Dedifferentiated amniotic fluid mesenchymal stem cell (primary cell): Measurements from ENCODE around the gene ASB18.

Experiments
- DNase-seq: peaks from one replicate; pipeline ENCODE4 v3.0.0-alpha.2; 2016; ENCODE audit errors: extremely low spot score

ASB18 gene

DNA sequence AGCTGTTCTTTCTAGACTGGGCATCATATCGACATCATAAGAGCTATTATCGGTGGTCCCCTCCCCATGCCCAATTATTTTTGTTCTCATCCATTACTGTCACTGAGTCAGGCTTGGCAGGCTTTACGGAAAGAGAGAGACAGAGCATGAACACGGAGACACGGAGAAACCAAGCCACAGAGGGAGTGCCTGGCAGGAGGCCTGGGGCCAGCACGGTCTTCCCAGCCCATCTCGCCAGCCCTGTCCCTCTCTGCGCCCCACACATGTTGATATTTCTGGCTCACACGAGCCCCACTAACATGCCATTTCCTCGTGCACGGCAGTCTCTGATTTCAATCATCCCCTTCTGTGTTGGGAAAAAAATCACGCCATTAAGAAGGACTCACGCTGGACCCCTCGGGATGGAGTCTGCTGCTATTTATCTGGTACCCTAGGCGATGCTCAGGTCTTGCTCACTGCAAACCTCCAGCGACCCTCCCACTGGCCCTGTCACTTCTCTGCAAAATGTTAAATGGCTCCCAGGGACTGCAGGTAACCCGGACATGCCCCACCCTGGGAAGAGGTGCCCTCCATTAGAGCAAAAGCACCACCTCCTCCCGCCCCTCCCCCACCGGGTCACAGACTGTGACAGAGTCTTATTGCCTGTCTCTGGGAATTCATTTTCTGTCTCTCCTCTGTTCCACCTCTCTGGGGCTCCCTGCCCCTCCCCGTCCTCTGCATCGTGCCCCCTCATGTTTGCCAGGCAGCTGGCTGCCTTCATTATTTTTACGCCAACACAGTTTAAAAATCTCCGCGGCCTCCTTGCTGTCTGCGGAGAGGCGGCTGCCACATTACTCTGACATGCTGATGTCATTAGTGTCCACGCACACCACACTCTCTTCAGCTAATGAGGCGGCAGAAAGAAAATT lies 55.9 kb downstream of the ASB18 start:
- no peak for DNase-seq

DNA sequence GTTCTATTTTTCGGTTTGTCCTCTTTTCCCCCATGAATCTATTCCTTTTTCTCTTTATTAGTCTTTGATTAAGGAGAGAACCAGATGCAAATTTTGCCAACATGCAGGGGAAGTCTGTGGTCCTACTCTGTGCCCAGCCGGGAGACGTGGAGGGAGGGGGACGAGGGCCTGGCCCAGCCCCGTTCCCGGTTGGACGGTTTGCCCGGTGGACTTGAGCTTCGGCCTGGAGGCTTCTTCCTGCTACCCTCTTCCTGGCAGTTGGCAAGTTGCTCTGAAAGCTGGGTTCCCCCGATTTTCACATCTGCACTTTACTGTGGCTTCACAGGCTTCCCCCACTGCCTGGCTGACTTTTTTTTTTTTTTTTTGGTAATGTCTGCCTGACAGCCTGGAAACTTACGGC lies 56.7 kb downstream of the ASB18 start:
- no peak for DNase-seq

DNA sequence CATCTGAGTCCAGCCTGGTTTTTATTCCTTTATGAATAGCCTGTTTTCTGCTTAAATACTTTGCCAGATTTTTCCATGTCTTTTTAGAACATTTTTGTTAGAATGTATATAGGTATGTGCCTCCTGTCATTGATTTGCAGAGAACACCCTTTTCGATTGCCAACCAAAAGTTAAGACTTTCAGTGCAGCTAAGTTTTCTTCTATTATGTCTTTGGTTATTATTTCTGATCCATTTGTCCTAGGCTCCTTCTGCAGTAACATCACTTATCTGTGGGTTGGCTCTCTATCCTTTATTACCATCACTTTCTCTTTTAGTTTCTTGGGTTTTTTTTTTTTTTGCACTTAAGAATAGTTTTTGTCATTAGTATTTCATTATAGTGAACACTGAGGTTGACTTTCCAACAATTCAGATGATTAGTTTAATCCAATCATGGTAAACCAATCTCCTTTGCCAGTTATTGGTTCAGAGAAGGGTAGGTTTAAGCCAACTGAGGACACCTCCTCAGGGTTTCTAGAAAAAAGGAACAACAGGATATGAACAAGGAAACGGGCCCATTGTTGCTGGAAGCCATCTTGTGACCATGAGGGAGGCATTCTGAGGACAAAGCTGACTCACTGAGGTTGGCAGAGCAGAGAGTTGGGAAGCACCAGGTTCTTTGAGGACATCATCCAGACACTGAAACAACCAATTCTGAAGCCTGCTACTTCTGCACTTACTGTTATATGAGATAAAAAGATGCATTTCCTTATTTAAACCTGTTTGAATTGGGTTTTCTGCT lies 58.1 kb downstream of the ASB18 start:
- no peak for DNase-seq

DNA sequence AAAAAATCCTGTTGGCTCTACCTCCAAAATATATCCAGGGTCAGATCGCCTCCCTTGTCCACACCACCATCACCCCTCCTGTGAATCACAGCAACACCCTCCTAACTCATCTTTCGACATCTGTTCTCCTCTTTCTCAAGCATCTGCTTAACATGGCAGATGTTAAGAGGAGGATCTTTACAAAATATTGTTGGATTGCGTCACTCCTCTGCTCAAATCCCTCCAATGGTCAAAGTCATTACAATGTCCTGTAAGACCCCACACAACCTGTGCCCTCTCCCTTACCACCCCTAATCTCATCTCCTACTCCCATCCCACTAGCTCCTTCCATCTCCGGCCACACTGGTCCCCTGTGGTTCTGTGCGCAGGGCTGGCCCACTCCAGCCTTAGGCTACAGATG lies 59.3 kb downstream of the ASB18 start:
- no peak for DNase-seq

DNA sequence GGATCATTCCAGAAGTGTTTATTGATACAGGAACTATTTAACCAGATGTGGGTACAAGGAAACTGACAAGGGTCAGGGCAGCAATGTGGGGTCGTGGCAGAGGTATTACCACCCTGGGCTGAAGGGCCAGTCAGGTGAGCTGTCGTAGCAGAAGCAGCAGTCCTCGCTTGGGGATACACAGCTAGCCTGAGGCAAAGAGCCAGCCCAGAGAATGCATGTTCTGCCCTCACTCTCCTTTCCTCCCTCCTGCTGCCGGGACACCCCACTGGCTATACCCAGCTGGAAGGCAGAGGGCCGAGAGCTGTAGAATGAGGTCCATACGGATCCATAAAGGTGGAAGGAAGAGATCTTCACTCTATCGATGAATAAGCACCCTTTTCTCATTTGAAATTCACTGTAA lies 63.8 kb downstream of the ASB18 start:
- DNase-seq = no peak

GRCh38 chr2:236196366-236196765 lies 67.8 kb downstream of the ASB18 start:
- no peak for DNase-seq

DNA sequence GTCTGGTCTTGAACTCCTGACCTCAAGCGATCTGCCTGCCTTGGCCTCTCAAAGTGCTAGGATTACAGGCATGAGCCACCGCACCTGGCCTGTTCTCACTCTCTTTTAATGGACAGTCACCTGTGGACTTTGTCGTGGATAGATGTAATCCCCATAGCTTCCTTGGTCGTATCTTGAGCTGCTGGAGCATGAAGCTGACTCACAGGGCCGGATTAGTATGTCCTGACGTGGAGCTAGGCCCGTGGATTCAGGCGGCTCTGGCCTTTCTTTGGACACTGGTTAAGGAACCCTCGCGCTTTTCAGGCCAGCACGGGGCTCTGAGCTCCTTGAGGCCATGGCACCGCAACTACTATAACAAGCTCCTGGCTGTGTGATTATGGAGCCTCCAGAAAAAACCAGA lies 68.5 kb downstream of the ASB18 start:
- DNase-seq = no peak

GRCh38 chr2:236194786-236195185 lies 69.4 kb downstream of the ASB18 start:
- no peak for DNase-seq

GRCh38 chr2:236193026-236193425 lies 71.2 kb downstream of the ASB18 start:
- no peak for DNase-seq

GRCh38 chr2:236190674-236191073 lies 73.5 kb downstream of the ASB18 start:
- no peak for DNase-seq

GRCh38 chr2:236184701-236185100 lies 79.5 kb downstream of the ASB18 start:
- DNase-seq = no peak

DNA sequence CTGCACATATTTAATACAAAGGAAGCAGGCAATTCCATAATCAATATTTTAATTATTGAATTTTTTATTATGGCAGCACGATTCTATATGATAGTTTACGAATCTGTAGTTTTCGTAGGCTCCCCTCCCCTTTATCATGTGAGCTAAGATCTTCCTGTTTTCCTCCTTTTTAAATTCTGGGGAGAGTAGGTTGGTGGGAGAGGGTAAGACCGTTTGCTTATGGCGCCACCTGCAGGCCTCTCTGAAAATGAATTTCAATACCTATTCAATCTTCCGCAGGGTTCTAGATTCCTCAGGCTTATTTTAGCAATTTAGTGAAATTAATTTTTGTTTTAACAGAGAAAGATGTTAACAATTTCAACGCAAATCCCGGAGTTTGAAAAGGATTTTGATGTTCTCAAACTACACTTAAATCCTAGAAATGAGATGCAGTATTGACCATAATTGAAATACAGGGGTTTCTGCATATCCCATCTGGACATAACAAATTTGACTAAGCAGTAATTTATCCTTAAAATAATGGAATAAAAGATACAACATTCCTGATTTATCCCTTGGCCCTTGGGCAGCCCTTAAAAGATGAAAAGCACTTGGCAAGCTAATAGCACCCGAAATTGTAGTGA lies 83.3 kb downstream of the ASB18 start:
- DNase-seq = peak; percentile 61

- DNase-seq = no peak
Observed at GRCh38 chr2:236180076-236180816, 84.0 kb downstream of the ASB18 start.

DNA sequence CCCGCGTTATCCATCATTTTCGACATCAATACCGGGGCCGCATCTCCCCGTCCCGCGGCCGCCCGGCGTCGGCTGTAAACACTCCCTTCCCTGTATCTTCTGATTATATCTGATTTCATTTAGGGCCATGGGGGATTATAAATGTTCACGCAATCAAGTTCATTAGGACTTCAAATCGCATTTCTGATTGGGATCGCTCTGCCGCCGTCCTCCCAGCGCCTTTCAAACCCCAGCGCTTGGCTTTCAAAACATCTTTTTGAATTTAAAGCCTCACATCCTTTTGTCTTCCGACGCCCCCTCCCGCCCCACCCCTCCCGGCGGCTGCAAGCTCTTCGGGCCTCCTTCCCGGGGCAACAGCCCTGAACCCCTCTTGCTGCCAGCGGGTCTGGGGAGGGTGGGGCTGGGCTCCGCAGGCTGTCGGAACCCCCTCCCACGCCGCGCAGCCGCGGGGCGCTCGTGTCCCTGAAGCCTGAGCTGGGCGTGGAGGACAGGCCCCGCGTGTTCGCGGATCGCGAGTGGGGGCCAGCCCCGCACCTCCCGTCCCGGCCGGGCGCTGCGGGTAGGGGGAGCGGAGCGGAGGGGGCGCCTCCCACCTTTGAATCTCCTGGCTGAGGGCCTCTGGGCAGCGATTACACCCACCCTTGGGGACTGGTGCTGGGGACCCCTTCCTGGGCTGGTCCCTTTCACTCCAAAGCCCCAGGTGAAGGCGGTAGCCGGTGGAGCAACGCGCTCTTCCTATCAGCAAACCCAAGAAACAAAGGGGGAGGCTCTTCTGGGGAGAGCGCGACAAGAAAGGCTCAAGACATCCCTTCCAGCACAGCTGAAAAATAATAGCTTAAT lies 84.8 kb downstream of the ASB18 start:
- DNase-seq = no peak

GRCh38 chr2:236178890-236179235 lies 85.3 kb downstream of the ASB18 start:
- DNase-seq = no peak

DNA sequence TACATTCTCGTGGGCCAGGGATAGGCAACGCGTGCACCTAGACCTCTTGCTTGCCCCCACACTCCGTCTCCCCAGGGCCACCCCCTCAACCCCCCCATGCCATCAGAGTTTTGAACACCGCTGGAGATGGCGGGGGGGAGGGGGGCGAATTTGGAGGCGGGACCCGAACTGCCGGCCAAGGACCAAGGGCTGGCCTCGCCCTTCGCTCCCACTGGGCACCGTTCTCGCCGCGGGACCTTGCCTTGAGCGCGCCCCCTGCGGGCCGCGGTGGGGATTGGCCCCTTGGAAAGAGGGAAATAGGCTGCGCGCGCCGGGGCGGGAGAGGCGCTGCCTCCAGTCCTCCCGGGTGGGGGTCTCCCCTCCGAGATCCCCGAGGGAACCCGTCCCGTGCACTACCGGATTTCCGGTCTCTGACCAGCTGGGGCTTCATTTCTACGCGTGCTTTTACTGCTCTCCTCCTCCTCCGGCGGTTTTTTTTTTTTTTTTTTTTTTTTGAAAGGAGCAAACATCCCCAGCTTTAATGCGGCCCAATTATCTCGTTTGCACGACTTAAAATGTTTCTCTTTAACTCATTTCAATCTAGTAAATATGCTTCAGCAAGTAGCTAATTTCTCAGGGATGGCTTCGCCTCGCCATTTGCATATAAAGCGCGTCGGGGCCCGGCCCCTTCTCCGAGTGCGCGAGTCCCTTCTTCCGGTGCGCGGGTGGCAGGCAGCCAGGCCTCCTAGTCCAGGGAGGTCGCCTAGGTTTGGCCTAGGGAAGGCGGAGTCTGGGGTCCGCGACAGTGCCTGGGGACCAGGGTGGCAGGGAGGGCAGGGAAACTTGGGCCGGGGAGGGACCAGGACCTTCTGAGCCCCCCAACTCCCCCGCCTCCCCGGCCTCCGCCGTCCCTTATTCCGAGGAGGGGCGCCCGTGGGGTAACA lies 86.0 kb downstream of the ASB18 start:
- DNase-seq = peak; percentile 42

DNA sequence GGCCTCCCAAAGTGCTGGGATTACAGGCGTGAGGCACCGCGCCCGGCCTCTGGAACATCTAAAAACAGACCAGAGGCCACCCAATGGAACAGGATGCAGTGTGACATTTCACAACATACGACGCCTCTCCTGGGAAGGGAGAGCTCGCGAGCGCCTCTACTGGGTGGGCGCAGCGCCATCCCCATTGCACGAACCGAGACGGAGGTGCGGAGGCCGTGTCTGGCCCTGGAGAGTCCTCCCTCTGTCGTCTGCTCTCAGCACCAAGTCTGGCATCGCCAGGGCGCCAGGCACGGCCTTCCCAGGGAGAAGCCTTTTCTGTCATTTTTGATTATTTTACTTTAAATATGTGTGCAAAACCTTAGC lies 86.6 kb downstream of the ASB18 start:
- DNase-seq = no peak

DNA sequence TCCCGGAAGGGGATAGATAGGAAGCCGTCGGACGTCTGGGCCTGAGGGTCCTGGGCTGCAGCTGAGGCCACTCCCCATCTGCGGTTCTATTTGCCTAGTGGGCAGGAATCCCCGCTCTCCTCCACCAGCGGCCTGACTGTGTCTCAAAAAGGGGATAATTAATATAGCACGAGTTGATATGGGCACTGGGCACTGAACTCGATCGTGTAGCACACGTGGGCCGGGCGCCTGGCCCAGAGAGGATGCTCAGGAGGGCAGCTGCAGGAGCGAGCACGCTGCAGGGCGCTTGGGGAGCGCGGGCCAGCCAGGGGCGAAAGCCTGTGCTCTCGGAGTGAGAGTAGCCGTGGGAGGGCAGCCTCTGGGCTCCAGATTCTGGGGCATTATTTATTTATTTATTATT lies 87.3 kb downstream of the ASB18 start:
- DNase-seq = no peak

DNA sequence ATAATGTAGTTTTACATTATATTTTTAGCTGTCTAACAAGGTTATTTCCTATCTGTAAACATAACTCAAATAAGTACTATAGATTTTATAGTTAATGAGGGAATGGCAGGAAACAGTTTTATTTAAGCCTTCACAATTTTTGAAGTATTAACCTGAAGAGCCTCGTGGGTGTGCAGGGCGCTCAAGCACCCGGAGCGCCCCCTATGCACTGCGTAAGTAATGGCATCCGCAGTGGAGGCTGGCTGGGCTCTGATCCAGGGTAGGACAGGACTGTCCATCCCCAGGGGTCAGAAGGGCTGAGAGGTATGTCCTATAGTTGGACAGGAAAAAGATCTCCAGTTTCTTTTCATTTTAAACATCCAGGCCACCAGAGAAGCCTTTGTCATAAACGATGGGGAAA lies 87.8 kb downstream of the ASB18 start:
- DNase-seq = no peak

GRCh38 chr2:236175548-236176150 lies 88.6 kb downstream of the ASB18 start:
- DNase-seq = no peak
